Muscle of back (tissue), 13 donors: ENCODE data around the gene TSG101. TPM values are rescaled to one million over a fixed set of nuclear protein-coding genes. Genes with fewer than 3 reads are reported as not detected.

Source experiments
- DNase-seq, 3 donors: peaks; one replicate each; pipeline versions ENCODE4 v3.0.0 to v3.0.0-alpha.2; 2013
- long read RNA-seq, 9 donors: transcript quantifications; one replicate each; lab custom pipeline, GENCODE V29; 2026
- polyA plus RNA-seq, 10 donors: library from polyadenylated mRNA; unstranded; fragments of 120-200 nt; gene quantifications; one replicate each; pipeline ENCODE4 v1.2.1, GENCODE V29; 2013; ENCODE audit not compliant: insufficient read length in 10 of 10

TSG101 gene, protein sequence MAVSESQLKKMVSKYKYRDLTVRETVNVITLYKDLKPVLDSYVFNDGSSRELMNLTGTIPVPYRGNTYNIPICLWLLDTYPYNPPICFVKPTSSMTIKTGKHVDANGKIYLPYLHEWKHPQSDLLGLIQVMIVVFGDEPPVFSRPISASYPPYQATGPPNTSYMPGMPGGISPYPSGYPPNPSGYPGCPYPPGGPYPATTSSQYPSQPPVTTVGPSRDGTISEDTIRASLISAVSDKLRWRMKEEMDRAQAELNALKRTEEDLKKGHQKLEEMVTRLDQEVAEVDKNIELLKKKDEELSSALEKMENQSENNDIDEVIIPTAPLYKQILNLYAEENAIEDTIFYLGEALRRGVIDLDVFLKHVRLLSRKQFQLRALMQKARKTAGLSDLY
- polyA plus RNA-seq, result 100 to 1,000 TPM in 5 of 10 donors, 10 to 100 TPM in 5; 90.7 to 112 (median 101) TPM
- long read RNA-seq, donor 1, transcript TSG101-201 (10 exons, 1,824 nt), result major isoform, 18 of 29 reads
- long read RNA-seq, donor 1, partial matches to known transcripts, result 6 of 29 reads
- long read RNA-seq, donor 1, other reads (novel, unspliced or antisense), result 5 of 29 reads
- long read RNA-seq, donor 2, transcript TSG101-201 (10 exons, 1,824 nt), result major isoform, 17 of 28 reads
- long read RNA-seq, donor 2, partial matches to known transcripts, result 0 of 28 reads
- long read RNA-seq, donor 2, other reads (novel, unspliced or antisense), result 11 of 28 reads
- long read RNA-seq, donor 3, result 0 reads
- long read RNA-seq, donor 4, transcript TSG101-201 (10 exons, 1,824 nt), result major isoform, 16 of 22 reads
- long read RNA-seq, donor 4, partial matches to known transcripts, result 5 of 22 reads
- long read RNA-seq, donor 4, other reads (novel, unspliced or antisense), result 0 of 22 reads
- long read RNA-seq, donor 5, transcript TSG101-201 (10 exons, 1,824 nt), result major isoform, 33 of 43 reads
- long read RNA-seq, donor 5, partial matches to known transcripts, result 5 of 43 reads
- long read RNA-seq, donor 5, other reads (novel, unspliced or antisense), result 5 of 43 reads
- long read RNA-seq, donor 6, transcript TSG101-201 (10 exons, 1,824 nt), result major isoform, 27 of 43 reads
- long read RNA-seq, donor 6, partial matches to known transcripts, result 8 of 43 reads
- long read RNA-seq, donor 6, other reads (novel, unspliced or antisense), result 7 of 43 reads
- long read RNA-seq, donor 7, transcript TSG101-201 (10 exons, 1,824 nt), result major isoform, 26 of 33 reads
- long read RNA-seq, donor 7, partial matches to known transcripts, result 0 of 33 reads
- long read RNA-seq, donor 7, other reads (novel, unspliced or antisense), result 7 of 33 reads
- long read RNA-seq, donor 8, transcript TSG101-201 (10 exons, 1,824 nt), result major isoform, 21 of 21 reads
- long read RNA-seq, donor 8, partial matches to known transcripts, result 0 of 21 reads
- long read RNA-seq, donor 8, other reads (novel, unspliced or antisense), result 0 of 21 reads
- long read RNA-seq, donor 9, partial matches to known transcripts, result 0 of 4 reads
- long read RNA-seq, donor 9, other reads (novel, unspliced or antisense), result 0 of 4 reads

DNA sequence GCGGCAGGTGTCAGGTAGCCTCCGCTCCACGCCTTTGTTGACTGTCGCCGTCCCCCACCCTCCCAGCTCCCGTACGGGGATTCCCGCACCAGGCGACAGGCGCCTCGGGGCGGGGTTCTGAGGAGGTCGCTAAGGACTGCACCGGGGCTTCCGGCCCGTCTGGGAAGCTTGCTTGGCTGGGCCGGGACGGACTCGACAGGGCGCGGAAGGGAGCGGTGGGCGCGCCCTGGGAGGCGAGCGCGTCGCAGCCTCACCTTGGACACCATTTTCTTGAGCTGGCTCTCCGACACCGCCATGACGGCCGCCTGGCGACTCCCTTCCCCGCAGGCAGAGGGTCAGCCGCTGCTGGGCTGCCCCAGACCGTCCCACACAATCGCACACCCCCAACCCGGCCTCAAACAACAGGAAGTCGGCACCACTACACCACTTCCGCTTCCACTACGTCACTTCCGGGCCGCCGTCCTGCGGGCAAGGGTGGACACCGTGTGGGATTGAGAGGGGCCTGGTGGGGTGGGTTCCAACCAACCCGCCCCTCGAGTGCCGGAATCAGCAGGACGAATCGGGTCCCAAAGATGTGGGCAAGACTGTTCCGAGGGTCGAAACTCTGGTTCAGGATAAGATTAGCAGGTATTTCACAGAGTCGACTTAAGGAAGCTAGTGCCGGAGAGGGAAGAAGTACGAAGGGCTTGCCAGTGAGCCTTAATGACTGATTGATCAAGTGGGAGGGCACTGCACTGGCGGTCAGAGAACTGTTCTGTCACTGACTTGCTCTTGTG lies at the start of gene TSG101:
TSS of gene TSG101 (minus strand) at position 422 of the 776 bp plus-strand sequence. CDS start at position 296, 126 bp downstream.
- peak; percentile 94 to 99 (median 95) for DNase-seq

DNA sequence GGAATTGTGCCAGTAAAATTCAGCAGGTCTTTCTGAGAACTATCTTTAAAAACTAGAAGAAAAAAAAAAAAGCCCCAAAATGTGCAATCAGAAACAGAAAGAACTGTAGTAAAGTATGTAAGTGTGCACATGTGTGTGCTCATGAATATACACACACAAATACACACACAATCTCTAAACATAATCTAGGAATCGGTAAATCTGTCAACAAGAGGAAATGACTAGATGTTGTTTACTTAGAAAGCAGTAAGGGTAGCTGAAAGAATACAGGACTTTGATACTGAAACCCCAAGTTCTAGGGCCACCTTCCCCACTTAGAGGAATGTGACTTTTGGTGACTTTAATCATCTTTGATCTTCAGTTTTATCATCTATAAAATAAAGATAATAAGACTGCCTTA lies 48.6 kb upstream of the TSG101 start:
- DNase-seq, result no peak

DNA sequence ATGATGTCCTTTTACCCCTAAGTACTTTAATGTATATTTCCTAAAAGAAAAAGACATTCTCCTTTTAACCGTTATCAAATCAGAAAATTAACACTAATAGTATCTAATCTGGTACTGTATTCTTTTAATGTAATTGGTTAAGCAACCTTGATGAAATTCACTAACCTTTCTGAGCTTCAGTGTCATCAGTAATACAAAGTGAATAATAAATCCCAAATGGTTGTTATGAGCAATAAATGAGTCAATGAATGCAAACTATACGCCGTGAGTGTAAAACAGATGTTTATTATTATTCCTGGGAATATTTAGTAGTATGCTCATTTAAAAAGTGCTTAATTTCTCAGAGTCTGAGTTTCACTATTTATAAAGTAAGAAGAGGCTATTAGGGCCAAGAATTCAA lies 40.3 kb upstream of the TSG101 start:
- no peak for DNase-seq

DNA sequence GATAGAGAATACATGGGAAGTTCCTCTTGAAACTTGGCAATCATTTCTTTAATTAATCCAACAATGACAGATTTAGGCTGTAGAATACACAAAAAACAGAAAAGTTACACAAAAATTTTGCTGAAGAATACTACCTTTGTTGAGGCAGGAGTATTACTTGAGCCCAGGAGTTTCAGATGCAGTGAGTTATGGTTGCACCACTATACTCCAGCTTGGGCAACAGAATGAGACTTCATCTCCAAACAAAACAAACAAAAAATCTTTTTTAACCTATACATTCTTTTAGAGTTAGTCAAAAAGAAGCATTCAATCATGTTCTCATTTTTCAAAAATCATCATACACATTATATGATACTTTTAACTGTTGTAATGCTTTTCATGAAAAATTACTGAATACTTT lies 39.7 kb upstream of the TSG101 start:
- DNase-seq, result no peak

DNA sequence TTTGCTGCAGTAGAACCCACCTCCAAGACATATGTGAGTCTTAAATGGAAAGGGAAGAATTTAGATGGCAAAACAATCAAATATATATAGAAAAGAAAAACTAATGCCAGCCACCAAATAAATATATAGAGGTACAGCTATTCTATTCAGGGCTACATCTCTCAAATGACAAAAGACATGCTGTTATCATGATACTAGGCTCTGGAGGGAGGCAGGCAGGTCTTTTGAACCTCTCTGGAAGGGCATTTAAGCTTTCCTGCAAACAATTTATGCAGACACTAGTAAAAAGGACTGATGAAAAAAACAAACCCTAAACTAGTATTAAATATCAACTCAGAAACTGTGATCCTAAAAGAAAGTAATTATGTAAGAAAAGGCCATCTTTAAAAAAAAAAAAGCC lies 37.4 kb upstream of the TSG101 start:
- DNase-seq, result no peak

DNA sequence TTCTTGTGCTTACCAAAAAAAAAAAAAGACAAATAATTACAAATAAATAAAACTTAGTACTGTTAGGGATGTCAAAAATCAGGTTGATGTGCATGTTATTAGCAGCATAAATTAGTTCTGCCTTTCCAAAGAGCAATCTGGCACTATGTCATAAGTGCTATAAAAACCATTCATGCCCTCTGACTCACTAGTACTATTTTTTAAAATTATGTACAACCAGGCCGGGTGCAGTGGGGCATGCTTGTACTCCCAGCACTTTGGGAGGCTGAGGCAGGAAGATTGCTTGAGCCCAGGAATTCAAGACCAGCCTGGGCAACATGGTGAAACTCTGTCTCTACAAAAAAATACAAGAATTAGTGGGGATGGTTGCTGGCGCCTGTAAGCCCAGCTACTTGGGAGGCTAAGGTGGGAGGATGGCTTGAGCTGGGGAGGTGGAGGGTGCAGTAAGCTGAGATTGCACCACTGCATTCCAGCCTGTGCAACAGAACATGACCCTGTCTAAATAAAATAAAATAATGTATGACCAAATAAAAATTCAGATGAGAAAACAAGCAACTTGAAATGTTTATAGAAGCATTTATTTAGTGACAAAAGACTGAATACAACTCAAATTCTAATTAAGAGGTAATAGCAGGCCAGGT lies 36.5 kb upstream of the TSG101 start:
- no peak for DNase-seq

DNA sequence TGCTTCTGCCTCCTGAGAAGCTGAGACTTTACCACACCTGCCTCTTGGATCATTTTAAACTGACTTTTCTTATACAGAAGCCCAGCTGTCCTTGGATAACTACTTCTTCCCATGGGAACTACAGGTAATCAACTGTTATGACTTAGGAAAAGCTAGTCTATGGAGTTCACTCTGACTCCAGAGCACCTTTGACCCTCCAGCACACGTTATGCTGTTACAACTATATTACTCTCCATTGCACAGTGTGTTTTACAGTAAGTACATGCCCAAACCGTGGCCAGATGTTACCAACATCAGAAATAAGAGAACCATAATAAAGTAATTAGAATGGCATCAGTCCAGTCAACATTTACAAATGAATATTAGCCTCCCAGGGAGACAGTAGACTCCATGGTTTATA lies 21.3 kb upstream of the TSG101 start:
- no peak for DNase-seq

DNA sequence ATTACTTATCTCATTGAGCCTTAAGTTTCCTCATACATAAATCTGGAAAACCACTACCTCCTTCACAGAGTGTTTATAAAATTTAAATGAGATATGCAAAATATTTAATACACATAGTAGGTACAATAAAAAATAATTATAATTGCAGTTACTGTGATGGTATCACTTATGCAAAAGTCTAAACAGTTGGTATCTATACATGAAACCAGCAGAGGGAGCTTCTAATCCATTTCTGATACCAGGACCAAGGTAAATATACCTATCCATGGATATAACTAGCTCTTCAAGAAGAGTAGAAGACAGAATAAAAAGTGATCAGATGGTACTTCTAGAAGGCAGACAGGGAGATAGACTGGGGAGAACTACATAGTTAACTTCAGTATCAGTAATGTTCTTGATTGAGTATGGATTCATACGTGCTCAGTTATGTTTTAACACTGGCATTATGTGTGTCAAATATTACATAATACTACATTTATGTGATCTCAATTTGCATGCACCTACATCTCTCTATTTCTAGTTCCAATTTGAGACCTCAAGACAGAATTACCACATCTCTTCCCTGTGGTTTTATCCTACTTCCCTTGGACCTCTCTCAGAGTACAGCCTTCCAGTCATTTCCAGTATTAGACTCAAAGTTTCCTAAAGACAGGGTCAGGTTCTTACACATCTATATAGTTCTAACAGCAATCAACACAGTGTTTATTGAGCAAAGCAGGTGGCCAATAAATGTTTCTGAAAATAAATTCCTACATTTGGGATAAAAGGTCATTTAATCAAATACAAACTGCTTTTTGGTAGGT lies 13.7 kb upstream of the TSG101 start:
- peak in 2 of 3 donors; percentile 4 to 10 for DNase-seq

DNA sequence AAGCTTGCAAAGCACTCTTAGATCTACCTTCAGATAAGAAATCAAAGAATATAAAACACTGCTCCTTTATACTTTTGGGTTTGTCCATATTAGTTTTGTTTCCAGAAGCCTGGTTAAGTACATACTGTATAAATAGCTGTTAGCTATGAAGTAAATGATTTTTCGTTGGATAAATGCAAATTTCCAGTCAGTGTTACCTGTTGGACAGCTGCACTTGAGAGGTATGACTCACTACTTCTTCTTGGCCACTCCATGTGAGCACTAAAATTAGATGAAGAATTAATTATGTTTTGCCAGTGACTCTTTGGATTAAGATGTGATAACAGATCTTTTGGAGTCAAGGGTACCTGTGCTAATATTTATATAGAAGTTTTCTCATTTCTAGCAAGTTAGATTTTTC lies 9.5 kb upstream of the TSG101 start:
- DNase-seq, result no peak

DNA sequence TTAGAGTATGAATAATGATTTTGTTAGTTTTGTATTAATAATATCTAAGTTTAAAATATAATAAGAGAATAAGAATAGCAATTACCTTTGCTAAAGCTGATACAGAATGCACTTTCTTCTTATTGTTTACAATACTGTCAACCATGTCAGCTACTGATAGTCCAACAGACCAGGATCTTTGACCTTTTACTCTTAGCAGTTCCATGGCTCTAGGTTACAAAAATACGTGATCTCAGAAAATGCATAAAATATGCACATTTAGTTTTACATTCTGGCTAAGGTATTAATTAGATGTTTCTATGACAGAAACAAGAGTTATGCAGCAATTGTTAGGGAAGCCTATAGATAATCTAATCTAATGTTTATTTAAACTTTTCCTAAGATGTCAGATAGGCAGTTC lies 7.5 kb upstream of the TSG101 start:
- no peak for DNase-seq

DNA sequence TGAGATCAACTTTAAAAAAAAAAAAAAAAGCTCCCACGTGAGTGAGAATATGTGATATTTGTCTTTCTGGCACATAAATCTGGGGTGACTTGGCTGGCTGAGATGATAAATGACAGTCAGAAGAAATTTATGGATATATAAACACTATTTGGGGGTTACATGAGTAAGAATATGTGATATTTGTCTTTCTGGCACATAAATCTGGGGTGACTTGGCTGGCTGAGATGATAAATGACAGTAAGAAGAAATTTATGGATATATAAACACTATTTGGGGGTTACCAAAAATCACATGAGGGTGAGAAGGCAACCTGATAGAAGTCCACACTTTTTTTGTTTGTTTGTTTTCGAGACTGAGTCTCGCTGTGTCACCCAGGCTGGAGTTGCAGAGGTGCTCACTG lies 6.6 kb upstream of the TSG101 start:
- no peak for DNase-seq

DNA sequence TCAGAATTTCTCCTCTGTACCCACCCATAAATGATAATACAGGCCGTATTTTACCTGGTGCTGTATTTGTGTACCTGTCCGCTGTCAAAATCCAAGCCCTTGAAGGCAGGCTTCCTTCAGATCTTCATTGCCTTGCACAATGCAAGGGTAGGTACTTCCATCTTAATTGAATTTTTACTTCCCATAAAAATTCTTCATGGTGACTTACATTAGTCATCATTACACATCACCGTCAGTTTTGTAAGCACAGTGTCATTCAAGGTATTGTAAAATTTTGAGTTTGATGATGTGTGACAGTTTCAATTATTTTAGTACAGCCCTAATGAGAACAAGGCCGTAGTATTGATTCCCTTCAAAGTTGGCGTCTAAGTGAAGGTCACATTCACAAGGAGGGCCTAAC lies 770 bp upstream of the TSG101 start:
- DNase-seq, result peak in 2 of 3 donors; percentile 13 to 58

DNA sequence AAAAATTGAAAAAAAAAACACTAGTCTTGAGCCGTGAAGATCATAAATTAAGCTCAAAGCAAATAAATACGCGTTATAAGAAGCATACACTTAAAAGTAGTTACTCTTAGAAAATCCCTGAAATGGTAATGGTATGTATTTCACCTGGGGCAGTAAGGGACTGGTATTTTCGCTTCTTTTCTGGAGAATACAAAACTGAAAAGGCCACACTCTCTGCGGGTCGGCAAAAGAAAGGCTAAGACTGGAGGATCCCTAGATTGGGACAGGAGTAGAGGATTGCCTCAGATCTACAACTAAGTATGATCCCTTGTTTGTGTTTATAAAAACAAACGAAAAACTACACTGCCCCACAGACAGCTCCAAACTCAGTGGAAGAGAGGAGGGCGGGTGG lies 617 bp downstream of the TSG101 start:
- DNase-seq, result no peak

DNA sequence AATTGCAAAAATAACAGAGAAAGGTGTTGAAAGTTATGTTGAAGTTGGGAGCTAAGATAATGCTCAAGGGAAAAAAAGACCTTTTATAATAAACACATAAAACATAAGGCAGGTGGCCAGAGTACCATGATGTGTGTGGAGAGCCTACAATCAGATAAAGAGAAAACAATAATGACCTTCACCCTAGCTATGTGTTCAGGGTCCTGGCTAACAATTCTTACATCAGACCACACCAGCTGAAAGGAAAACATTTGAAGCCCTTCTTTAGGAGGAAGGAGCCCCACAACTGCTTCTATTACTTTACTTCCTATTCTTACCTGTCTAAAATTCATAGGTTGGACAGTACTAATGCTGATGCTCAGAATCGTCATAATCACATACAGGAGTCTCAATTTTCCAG lies 2.5 kb downstream of the TSG101 start:
- DNase-seq, result no peak

DNA sequence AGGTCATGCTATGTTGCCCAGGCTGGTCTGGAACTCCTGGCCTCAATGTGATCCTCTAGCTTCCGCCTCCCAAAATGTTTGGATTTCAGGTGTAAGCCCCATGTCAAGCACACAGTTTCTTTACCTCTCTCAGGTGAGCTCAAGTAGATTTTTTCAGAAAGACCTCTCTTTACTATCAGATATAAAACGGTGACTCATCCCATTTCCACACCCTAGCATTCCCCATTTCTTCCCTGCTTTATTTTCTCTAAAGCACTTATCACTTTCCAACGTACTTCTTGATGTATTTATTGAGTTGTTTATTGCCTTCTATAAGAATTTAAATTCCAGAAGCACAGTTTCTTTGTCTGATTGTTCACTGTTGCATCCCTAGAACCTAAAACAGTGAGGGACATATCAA lies 3.7 kb downstream of the TSG101 start:
- DNase-seq, result no peak

DNA sequence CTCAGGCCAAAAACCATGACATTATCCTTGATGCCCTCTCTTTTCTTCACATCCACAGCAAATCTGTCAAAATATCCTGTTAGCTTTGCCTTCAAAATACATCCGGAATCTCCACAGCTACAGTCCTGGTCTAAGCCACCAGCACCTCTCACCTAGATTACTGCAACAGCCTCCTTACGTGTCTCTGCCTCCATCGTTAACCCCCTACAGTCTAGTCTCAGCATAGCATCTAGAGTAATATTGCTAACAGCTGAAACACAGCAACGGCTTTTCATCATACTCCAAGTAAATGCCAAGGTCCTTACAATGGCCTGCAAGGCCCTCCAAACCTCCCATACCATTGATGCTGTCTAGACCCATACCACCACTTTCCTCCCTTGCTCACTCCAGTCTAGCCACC lies 4.4 kb downstream of the TSG101 start:
- no peak for DNase-seq

DNA sequence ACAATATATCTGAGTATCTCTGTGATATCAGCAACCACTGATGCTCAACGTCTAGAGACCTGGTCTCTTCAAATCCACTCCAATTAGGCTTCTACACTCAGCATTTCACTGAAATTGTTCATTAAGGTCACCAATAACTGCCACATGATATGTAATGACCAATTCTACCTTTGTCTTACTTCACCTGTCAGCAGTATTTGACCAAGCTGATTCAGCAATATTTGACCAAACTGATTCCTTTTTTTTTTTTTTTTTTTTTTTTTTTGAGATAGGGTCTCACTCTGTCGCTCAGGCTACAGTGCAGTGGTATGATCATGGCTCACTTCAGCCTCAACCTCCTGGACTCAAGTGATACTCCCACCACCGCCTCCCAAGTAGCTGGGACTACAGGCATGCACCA lies 5.6 kb downstream of the TSG101 start:
- DNase-seq, result no peak

DNA sequence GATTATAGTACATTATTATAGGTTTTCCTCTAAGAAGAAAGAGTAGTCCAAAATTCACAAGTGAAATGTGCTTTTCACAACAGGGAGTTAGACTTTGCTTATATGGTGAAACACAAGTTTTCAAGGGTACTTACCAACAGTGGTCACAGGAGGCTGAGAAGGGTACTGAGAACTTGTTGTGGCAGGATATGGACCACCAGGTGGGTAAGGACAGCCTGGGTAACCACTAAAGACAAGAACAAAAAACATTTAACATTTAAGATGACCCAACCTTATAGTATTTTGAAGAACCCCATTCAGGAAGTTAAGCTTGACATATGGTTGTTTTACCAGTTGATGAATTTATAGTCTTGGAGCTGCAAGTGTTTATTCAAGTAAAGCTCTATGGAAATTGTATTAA lies 24.4 kb downstream of the TSG101 start:
- no peak for DNase-seq

DNA sequence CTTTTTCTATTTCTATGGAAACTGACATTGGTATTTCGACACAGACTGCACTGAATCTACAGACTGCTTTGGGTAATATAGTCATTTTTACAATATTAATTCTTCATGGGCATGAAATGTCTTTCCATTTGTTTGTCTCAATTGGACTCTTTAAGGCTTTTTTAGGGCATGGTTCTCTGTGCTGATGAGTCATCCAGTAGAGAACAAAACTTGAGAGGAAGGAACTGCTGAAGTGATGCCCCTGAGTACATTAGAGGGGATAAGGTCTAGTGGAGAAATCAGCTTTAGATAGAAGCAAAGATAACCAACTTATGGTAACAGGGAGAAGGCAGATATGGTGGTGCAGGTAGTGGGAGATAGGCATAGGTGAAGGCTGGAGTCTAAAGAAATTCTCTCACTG lies 25.1 kb downstream of the TSG101 start:
- no peak for DNase-seq
